DOHH2 (cell line): ENCODE data around the gene PLA2G10.

ENCODE experiments used
- H3F3A ChIP-seq: fragments of 200-600 bp; sonication (generic), shearing (Covaris generic); 2 replicates; pipeline ENCODE4 v1.6.0; 2016; ENCODE audit warnings: antibody characterized with exemption, mild to moderate bottlenecking; ENCODE audit not compliant: control insufficient read depth, insufficient read depth
- H3K27ac ChIP-seq: fragments of 200-600 bp; sonication (generic); 2 replicates; pipeline ENCODE4 v1.5.1; 2014; ENCODE audit warnings: low read depth, mild to moderate bottlenecking, low read length, moderate library complexity
- H3K27me3 ChIP-seq: fragments of 200-600 bp; sonication (generic); 2 replicates; pipeline ENCODE4 v1.6.1; 2014; ENCODE audit warnings: mild to moderate bottlenecking, low read length, mixed read lengths; ENCODE audit not compliant: control insufficient read depth
- H3K36me3 ChIP-seq: fragments of 200-600 bp; sonication (generic); 2 replicates; pipeline ENCODE4 v1.6.1; 2014; ENCODE audit warnings: mild to moderate bottlenecking, low read length, moderate library complexity, mixed read lengths; ENCODE audit not compliant: control insufficient read depth
- H3K4me1 ChIP-seq: fragments of 200-600 bp; sonication (generic); 2 replicates; pipeline ENCODE4 v1.6.1; 2014; ENCODE audit warnings: mild to moderate bottlenecking, low read length, mixed read lengths; ENCODE audit not compliant: control insufficient read depth
- H3K4me2 ChIP-seq: fragments of 200-600 bp; sonication (generic); 2 replicates; pipeline ENCODE4 v1.6.0; 2014; ENCODE audit warnings: mild to moderate bottlenecking, low read length, moderate library complexity
- H3K4me3 ChIP-seq: fragments of 200-600 bp; sonication (generic); 2 replicates; pipeline ENCODE4 v1.5.1; 2014; ENCODE audit warnings: mild to moderate bottlenecking, low read length, mixed read lengths
- H3K79me2 ChIP-seq: fragments of 200-600 bp; sonication (generic); 2 replicates; pipeline ENCODE4 v1.6.1; 2014; ENCODE audit warnings: mild to moderate bottlenecking, low read length, mixed read lengths; ENCODE audit not compliant: control insufficient read depth
- H3K9me2 ChIP-seq: fragments of 200-600 bp; sonication (generic); replicated peaks from 2 replicates; pipeline ENCODE4 v1.6.1; 2014; ENCODE audit warnings: mild to moderate bottlenecking, low read length, mixed read lengths; ENCODE audit not compliant: control insufficient read depth
- H3K9me3 ChIP-seq: fragments of 200-600 bp; sonication (generic); 2 replicates; pipeline ENCODE4 v1.6.1; 2014; ENCODE audit warnings: antibody characterized with exemption, low read length, mixed read lengths; ENCODE audit not compliant: control insufficient read depth, insufficient read depth
- H4K20me1 ChIP-seq: fragments of 200-600 bp; sonication (generic); 2 replicates; pipeline ENCODE4 v1.6.0; 2014; ENCODE audit warnings: low read depth, mild to moderate bottlenecking, antibody characterized with exemption, low read length, moderate library complexity; ENCODE audit not compliant: control insufficient read depth, insufficient read depth
- CTCF ChIP-seq: fragments of 200-600 bp; sonication (generic); IDR thresholded peaks from one replicate; pipeline ENCODE4 v1.5.1; 2014; ENCODE audit warnings: antibody characterized with exemption, mild to moderate bottlenecking, low read depth, low read length; ENCODE audit not compliant: poor library complexity, severe bottlenecking
- EZH2phosphoT487 ChIP-seq: fragments of 200-600 bp; sonication (generic); IDR thresholded peaks from 2 replicates; pipeline ENCODE4 v1.6.1; 2017; ENCODE audit warnings: borderline replicate concordance, mild to moderate bottlenecking, antibody characterized with exemption, low read length, moderate library complexity, mixed read lengths

PLA2G10 gene

DNA sequence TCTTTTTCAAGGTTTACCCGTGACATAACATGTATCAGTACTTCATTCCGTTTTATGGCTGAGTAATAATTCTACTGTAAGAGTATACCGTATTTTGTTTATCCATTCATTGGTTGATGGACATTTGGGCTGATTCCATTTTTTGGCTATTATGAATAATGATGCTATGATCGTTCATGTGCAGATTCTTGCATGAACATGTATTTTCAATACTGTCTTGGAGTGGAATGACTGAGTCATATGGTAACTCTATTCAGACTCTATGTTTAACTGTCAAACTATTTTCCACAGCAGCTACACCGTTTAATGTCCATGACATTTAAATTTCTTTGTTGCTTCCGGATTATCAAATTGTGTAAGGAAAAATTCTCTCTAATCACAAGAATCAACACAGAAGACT, 43.5 kb downstream of the PLA2G10 start:
- Histone ChIP-seq H3K36me3 (peaks cover 78% of the 10 kb centered on the region), H3K9me3 (no peaks in the 10 kb centered on the region), H3K9me2 (no peaks in the 10 kb centered on the region), H3K79me2 (peaks cover 46% of the 10 kb centered on the region), H3K4me1 (no peaks in the 10 kb centered on the region), H4K20me1 (no peaks in the 10 kb centered on the region), H3K4me3 (no peak overlapping the region), H3K4me2 (no peak overlapping the region), H3K27ac (no peak overlapping the region), H3K27me3 (no peaks in the 10 kb centered on the region), H3F3A (peaks cover 3% of the 10 kb centered on the region; the same call in 1 of the 2 replicates)
- TF ChIP-seq EZH2phosphoT487: no peak
- TF ChIP-seq CTCF: no peak

GRCh38 chr16:14649816-14650215, 44.3 kb downstream of the PLA2G10 start:
- Histone ChIP-seq H3K4me1 (no peaks in the 10 kb centered on the region), H3K4me2 (no peak overlapping the region), H3K27me3 (no peaks in the 10 kb centered on the region), H3K9me2 (no peaks in the 10 kb centered on the region), H3F3A (peaks cover 3% of the 10 kb centered on the region; the same call in 1 of the 2 replicates), H3K79me2 (peaks cover 54% of the 10 kb centered on the region), H3K9me3 (no peaks in the 10 kb centered on the region), H3K4me3 (no peak overlapping the region), H3K36me3 (peaks cover 81% of the 10 kb centered on the region), H3K27ac (no peak overlapping the region), H4K20me1 (no peaks in the 10 kb centered on the region)
- TF ChIP-seq CTCF (no peak), EZH2phosphoT487 (no peak)

GRCh38 chr16:14641926-14642325, 52.2 kb downstream of the PLA2G10 start:
- no peak overlapping the region for H3K4me2 ChIP-seq
- no peaks in the 10 kb centered on the region for H3K9me2 ChIP-seq
- TF ChIP-seq EZH2phosphoT487 (no peak), CTCF (no peak)
- no peak overlapping the region for H3K4me3 ChIP-seq
- H3K36me3 ChIP-seq: peaks cover 92% of the 10 kb centered on the region
- H3K27me3 ChIP-seq: no peaks in the 10 kb centered on the region
- H3K4me1 ChIP-seq: no peaks in the 10 kb centered on the region
- no peaks in the 10 kb centered on the region for H3F3A ChIP-seq
- H3K79me2 ChIP-seq: peaks cover 99% of the 10 kb centered on the region
- no peaks in the 10 kb centered on the region for H3K9me3 ChIP-seq
- H3K27ac ChIP-seq: 0 out of 2 replicates have a peak overlapping the region, but pooled peaks have one; percentile 7
- H4K20me1 ChIP-seq: peaks cover 14% of the 10 kb centered on the region

DNA sequence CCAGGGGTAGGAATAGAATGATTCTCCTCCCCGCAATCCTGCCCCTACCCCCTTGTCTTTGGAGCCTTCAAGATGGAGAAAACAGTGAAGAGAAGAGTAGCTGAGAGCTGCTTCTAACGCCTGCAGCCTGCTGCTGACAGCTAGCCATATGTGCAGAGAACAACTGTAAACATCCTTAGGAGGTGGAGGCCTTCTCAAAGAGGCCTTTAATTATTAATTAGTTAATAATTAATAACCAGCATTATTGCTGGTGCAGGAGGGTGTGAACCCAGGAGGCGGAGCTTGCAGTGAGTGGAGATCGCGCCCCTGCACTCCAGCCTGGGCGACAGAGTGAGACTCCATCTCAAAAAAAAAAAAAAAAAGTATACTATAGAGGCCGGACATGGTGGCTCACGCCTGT, 52.9 kb downstream of the PLA2G10 start:
- no peak overlapping the region for H3K27ac ChIP-seq
- no peak overlapping the region for H3K4me3 ChIP-seq
- H3K9me3 ChIP-seq: no peaks in the 10 kb centered on the region
- H3K79me2 ChIP-seq: peaks cover 100% of the 10 kb centered on the region
- no peaks in the 10 kb centered on the region for H3K4me1 ChIP-seq
- H4K20me1 ChIP-seq: peaks cover 15% of the 10 kb centered on the region
- H3K9me2 ChIP-seq: no peaks in the 10 kb centered on the region
- H3K4me2 ChIP-seq: no peak overlapping the region
- TF ChIP-seq CTCF: no peak
- TF ChIP-seq EZH2phosphoT487: no peak
- H3F3A ChIP-seq: no peaks in the 10 kb centered on the region
- peaks cover 86% of the 10 kb centered on the region for H3K36me3 ChIP-seq
- H3K27me3 ChIP-seq: no peaks in the 10 kb centered on the region
